ENCODE data around the gene SAMD13. TPM values are rescaled to one million over a fixed set of nuclear protein-coding genes. Genes with fewer than 3 reads are reported as not detected.

The SAMD13 gene
- total RNA-seq, 3 donors from 2014 or later: 6.8 to 35.9 (median 21.0) TPM

- TF ChIP-seq, protein P1, sequence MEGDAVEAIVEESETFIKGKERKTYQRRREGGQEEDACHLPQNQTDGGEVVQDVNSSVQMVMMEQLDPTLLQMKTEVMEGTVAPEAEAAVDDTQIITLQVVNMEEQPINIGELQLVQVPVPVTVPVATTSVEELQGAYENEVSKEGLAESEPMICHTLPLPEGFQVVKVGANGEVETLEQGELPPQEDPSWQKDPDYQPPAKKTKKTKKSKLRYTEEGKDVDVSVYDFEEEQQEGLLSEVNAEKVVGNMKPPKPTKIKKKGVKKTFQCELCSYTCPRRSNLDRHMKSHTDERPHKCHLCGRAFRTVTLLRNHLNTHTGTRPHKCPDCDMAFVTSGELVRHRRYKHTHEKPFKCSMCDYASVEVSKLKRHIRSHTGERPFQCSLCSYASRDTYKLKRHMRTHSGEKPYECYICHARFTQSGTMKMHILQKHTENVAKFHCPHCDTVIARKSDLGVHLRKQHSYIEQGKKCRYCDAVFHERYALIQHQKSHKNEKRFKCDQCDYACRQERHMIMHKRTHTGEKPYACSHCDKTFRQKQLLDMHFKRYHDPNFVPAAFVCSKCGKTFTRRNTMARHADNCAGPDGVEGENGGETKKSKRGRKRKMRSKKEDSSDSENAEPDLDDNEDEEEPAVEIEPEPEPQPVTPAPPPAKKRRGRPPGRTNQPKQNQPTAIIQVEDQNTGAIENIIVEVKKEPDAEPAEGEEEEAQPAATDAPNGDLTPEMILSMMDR (IDR thresholded peaks at IDR 0.05): no peak
- Histone ChIP-seq H3K9me3 (no peaks in the 10 kb centered on the region), H3K36me3 (ENCODE audit: low read depth) (no peaks in the 10 kb centered on the region), H3K4me3 (no peak overlapping the region), H3K4me1 (ENCODE audit: low read depth) (peaks cover 46% of the 10 kb centered on the region)
- DNase-seq: peak in 1 of 3 donors; percentile 49
- ATAC-seq: peak; percentile 67
- intact Hi-C loops (cut with DNase I, micrococcal nuclease): loop anchor here in 1 of 2 donors (5.0 to 10.0 kb wide), 2 partner anchors 36 to 121 kb away; partner anchors contain the start of genes PRKACB and SAMD13
Observed at GRCh38 chr1:84265867-84266266, 35.6 kb upstream of the SAMD13 start.

DNA sequence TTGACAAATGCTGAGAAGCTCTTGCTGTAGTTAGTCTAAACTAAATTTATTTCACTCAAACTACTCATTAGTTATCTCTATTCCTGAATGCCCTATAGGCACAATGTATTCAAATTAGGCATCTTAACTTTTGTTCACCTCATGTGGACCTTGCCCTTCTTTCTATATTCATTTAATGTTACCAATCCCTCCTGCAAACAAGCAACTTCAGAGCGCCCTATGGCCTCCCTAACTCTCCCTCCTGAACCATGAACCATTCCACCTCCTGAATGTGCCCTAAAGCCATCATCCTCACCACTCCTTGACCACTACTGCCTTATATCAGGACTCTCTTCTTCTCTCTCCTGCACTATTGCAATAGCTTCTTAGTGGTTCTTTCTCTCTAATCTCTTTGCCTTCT is 34.8 kb upstream of the SAMD13 start:
- Histone ChIP-seq H3K9me3 (no peaks in the 10 kb centered on the region), H3K4me3 (no peak overlapping the region), H3K36me3 (ENCODE audit: low read depth) (no peaks in the 10 kb centered on the region), H3K4me1 (ENCODE audit: low read depth) (peaks cover 52% of the 10 kb centered on the region)
- peak; percentile 35 for ATAC-seq
- DNase-seq: no peak
- intact Hi-C loops (cut with DNase I, micrococcal nuclease): loop anchor here in 1 of 2 donors (5.0 to 10.0 kb wide), 2 partner anchors 36 to 122 kb away; partner anchors contain the start of genes PRKACB and SAMD13
- TF ChIP-seq, protein P1 (IDR thresholded peaks at IDR 0.05): no peak

DNA sequence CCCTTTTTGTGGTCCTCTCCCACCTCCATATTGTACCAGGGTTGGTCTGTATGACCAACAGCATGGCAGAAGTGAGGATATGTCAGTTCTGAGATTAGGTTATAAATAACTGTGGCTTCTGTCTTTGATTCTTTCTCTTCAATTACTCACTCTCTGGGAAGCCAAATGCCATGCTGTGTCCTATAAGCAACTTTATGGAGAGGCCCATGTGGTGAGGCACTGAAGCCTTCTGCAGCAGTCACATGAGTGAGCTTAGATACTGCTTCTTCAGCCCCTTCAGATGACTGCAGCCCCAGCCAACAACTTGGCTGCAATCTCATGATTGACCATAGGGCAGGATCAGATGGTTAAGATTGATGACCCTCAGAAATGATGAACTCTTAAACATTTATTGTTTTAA is 34.0 kb upstream of the SAMD13 start:
- Histone ChIP-seq H3K9me3 (no peaks in the 10 kb centered on the region), H3K36me3 (ENCODE audit: low read depth) (no peaks in the 10 kb centered on the region), H3K4me3 (no peak overlapping the region), H3K4me1 (ENCODE audit: low read depth) (peaks cover 57% of the 10 kb centered on the region)
- TF ChIP-seq, protein P1 (IDR thresholded peaks at IDR 0.05): no peak
- ATAC-seq: no peak
- no peak for DNase-seq
- intact Hi-C loops (cut with DNase I, micrococcal nuclease): loop anchor here in 1 of 2 donors (5.0 to 10.0 kb wide), 2 partner anchors 35 to 123 kb away; partner anchors contain the start of genes PRKACB and SAMD13

GRCh38 chr1:84268346-84268745 is 33.2 kb upstream of the SAMD13 start:
- no peak for ATAC-seq
- TF ChIP-seq, protein P1 (IDR thresholded peaks at IDR 0.05): no peak
- Histone ChIP-seq H3K9me3 (no peaks in the 10 kb centered on the region), H3K36me3 (ENCODE audit: low read depth) (no peaks in the 10 kb centered on the region), H3K4me1 (ENCODE audit: low read depth) (peaks cover 57% of the 10 kb centered on the region), H3K4me3 (no peak overlapping the region)
- no peak for DNase-seq
- intact Hi-C loops (cut with DNase I, micrococcal nuclease): loop anchor here in 1 of 2 donors (5.0 to 10.0 kb wide), 2 partner anchors 34 to 124 kb away; partner anchors contain the start of genes PRKACB and SAMD13

- no peaks in the 10 kb centered on the region for H3K36me3 ChIP-seq (ENCODE audit: low read depth)
- intact Hi-C loops (cut with DNase I, micrococcal nuclease): loop anchor here in 1 of 2 donors (5.0 to 10.0 kb wide), 2 partner anchors 33 to 125 kb away; partner anchors contain the start of genes PRKACB and SAMD13
- ATAC-seq (peak; percentile 48), DNase-seq (peak in 1 of 3 donors; percentile 77)
- no peak overlapping the region for H3K4me3 ChIP-seq
- H3K4me1 ChIP-seq (ENCODE audit: low read depth): peaks cover 57% of the 10 kb centered on the region
- H3K9me3 ChIP-seq: no peaks in the 10 kb centered on the region
- TF ChIP-seq, protein P1 (IDR thresholded peaks at IDR 0.05): no peak
Observed at GRCh38 chr1:84269306-84269705, 32.2 kb upstream of the SAMD13 start.

All from mucosa of descending colon (tissue), 3 donors.